ENCODE results near the gene ATF4.

GRCh38 chr22:39480557-39480956, 39.8 kb upstream of the ATF4 start:
- TF ChIP-seq POLR2A (IDR thresholded peaks at IDR 0.05; ENCODE audit: low read length) (no peak), GATA1 (IDR thresholded peaks at IDR 0.05; ENCODE audit: low read depth, low read length) (no peak)

Data from erythroblast (primary cell).